GM23338 (cell line): Measurements from ENCODE around the gene PPP1R14B. TPM values are rescaled to one million over a fixed set of nuclear protein-coding genes. Genes with fewer than 3 reads are reported as not detected.

Experiments
- ATAC-seq: fragments of 200-7000 bp; cut with Tn5 transposase; 3 replicates; pipeline ENCODE4 v1.9.1; 2020
- DNase-seq: peaks from one replicate; pipeline ENCODE4 v3.0.0-alpha.2; 2015; ENCODE audit warnings: low spot score
- H2AFZ ChIP-seq: fragments of 200-600 bp; sonication (generic); 2 replicates; pipeline ENCODE4 v1.8.0; 2016; ENCODE audit warnings: antibody characterized with exemption, mild to moderate bottlenecking, moderate library complexity
- H3F3A ChIP-seq: fragments of 200-600 bp; sonication (generic); replicated peaks from 2 replicates; pipeline ENCODE4 v1.8.0; 2017; ENCODE audit warnings: antibody characterized with exemption, mixed run types, low read depth
- H3K27ac ChIP-seq: fragments of 200-600 bp; sonication (generic); 2 replicates; pipeline ENCODE4 v1.6.1; 2016; ENCODE audit warnings: low read depth
- H3K27me3 ChIP-seq: fragments of 200-600 bp; sonication (generic); 2 replicates; pipeline ENCODE4 v1.8.0; 2016; ENCODE audit warnings: mild to moderate bottlenecking, mixed run types, moderate library complexity; ENCODE audit not compliant: insufficient read depth
- H3K36me3 ChIP-seq: fragments of 200-600 bp; sonication (generic); 2 replicates; pipeline ENCODE4 v1.8.0; 2016; ENCODE audit warnings: mild to moderate bottlenecking; ENCODE audit not compliant: insufficient read depth
- H3K4me1 ChIP-seq: fragments of 200-600 bp; sonication (generic); 2 replicates; pipeline ENCODE4 v1.8.0; 2016; ENCODE audit warnings: mild to moderate bottlenecking, moderate library complexity; ENCODE audit not compliant: insufficient read depth
- H3K4me2 ChIP-seq: fragments of 200-600 bp; sonication (generic); 2 replicates; pipeline ENCODE4 v1.7.1; 2017; ENCODE audit warnings: mixed run types
- H3K4me3 ChIP-seq: fragments of 200-600 bp; sonication (generic); 2 replicates; pipeline ENCODE4 v1.6.1; 2016; ENCODE audit warnings: mixed run types
- H3K79me2 ChIP-seq: fragments of 200-600 bp; sonication (generic); replicated peaks from 2 replicates; pipeline ENCODE4 v1.8.0; 2017; ENCODE audit warnings: mild to moderate bottlenecking; ENCODE audit not compliant: insufficient read depth
- H3K9me2 ChIP-seq: fragments of 200-600 bp; sonication (generic); 2 replicates; pipeline ENCODE4 v1.8.0; 2017; ENCODE audit not compliant: insufficient read depth
- H4K20me1 ChIP-seq: fragments of 200-600 bp; sonication (generic); replicated peaks from 2 replicates; pipeline ENCODE4 v1.8.0; 2017; ENCODE audit warnings: mild to moderate bottlenecking; ENCODE audit not compliant: insufficient read depth
- H3K27ac Mint-ChIP-seq: 2 replicates; pipeline ENCODE4 v1.8.0; 2020; ENCODE audit warnings: inconsistent platforms, mild to moderate bottlenecking, moderate library complexity, mixed read lengths
- H3K27me3 Mint-ChIP-seq: 3 replicates; pipeline ENCODE4 v1.8.0; 2022; ENCODE audit warnings: low read depth, mild to moderate bottlenecking, moderate library complexity, mixed read lengths, inconsistent platforms; ENCODE audit not compliant: insufficient read depth, poor library complexity
- H3K36me3 Mint-ChIP-seq: 3 replicates; pipeline ENCODE4 v1.8.0; 2021; ENCODE audit warnings: low read depth, mild to moderate bottlenecking, inconsistent platforms, moderate library complexity, mixed read lengths
- H3K4me1 Mint-ChIP-seq: 3 replicates; pipeline ENCODE4 v1.8.0; 2020; ENCODE audit warnings: mild to moderate bottlenecking, inconsistent platforms, mixed read lengths
- H3K4me3 Mint-ChIP-seq: 3 replicates; pipeline ENCODE4 v1.8.0; 2021; ENCODE audit warnings: moderate library complexity, mild to moderate bottlenecking, inconsistent platforms, mixed read lengths
- H3K9me3 Mint-ChIP-seq: 3 replicates; pipeline ENCODE4 v1.8.0; 2020; ENCODE audit warnings: moderate library complexity, mild to moderate bottlenecking, inconsistent platforms, mixed read lengths
- CREB1 ChIP-seq: fragments of 250-450 bp; sonication (Bioruptor Pico); IDR thresholded peaks from 2 replicates; pipeline ENCODE4 v1.5.0; 2020; ENCODE audit warnings: low read depth, mild to moderate bottlenecking, moderate library complexity
- EZH2 ChIP-seq: fragments of 200-600 bp; sonication (generic); IDR thresholded peaks from one replicate; pipeline ENCODE4 v1.8.0; 2017; ENCODE audit warnings: antibody characterized with exemption, mild to moderate bottlenecking, low read depth; ENCODE audit not compliant: unreplicated experiment
- EZH2phosphoT487 ChIP-seq: fragments of 200-600 bp; sonication (generic); IDR thresholded peaks from one replicate; pipeline ENCODE4 v1.8.1; 2018; ENCODE audit warnings: antibody characterized with exemption; ENCODE audit not compliant: unreplicated experiment
- JUNB ChIP-seq: IDR thresholded peaks from one replicate; pipeline ENCODE4 v1.6.1; 2016; ENCODE audit warnings: antibody characterized with exemption; ENCODE audit not compliant: unreplicated experiment
- NANOG ChIP-seq: IDR thresholded peaks from 2 replicates; pipeline ENCODE4 v1.6.1; 2016; ENCODE audit warnings: antibody characterized with exemption, borderline replicate concordance
- POLR2AphosphoS5 ChIP-seq: IDR thresholded peaks from 2 replicates; pipeline ENCODE4 v1.6.1; 2016; ENCODE audit warnings: antibody characterized with exemption, low read depth
- STAT1 ChIP-seq: IDR thresholded peaks from one replicate; pipeline ENCODE4 v1.6.1; 2016; ENCODE audit warnings: antibody characterized with exemption; ENCODE audit not compliant: unreplicated experiment
- ZNF114 ChIP-seq: fragments of 250-450 bp; sonication (Bioruptor Pico); IDR thresholded peaks from 2 replicates; pipeline ENCODE4 v1.5.0; 2020; ENCODE audit warnings: mild to moderate bottlenecking, moderate library complexity
- ZNF331 ChIP-seq: fragments of 250-450 bp; sonication (Bioruptor Pico); IDR thresholded peaks from 2 replicates; pipeline ENCODE4 v1.5.0; 2020; ENCODE audit warnings: low read depth, mild to moderate bottlenecking, moderate library complexity
- polyA plus RNA-seq: library from polyadenylated mRNA; unstranded; fragments of >200 nt; fragmentation: Nextera tagmentation; extraction: Ambion mirVana; gene quantifications from 2 replicates; pipeline ENCODE4 v1.2.1, GENCODE V29; 2016
- total RNA-seq: library from RNA; depleted of rRNA; stranded (reverse); fragments of >200 nt; shearing (Covaris generic); gene quantifications from 2 replicates; pipeline ENCODE4 v1.2.3, GENCODE V29; 2014
- TF ChIP-seq, protein P1 (sequence below): IDR thresholded peaks from 2 replicates; pipeline ENCODE4 v1.6.1; 2016; ENCODE audit warnings: antibody characterized with exemption
- TF ChIP-seq, protein P2 (sequence below): IDR thresholded peaks from one replicate; pipeline ENCODE4 v1.6.1; 2018; ENCODE audit warnings: antibody characterized with exemption; ENCODE audit not compliant: unreplicated experiment
- TF ChIP-seq, protein P3 (sequence below): fragments of 250-450 bp; sonication (Bioruptor Pico); IDR thresholded peaks from 2 replicates; pipeline ENCODE4 v1.5.0; 2020; ENCODE audit warnings: mild to moderate bottlenecking, moderate library complexity
- TF ChIP-seq, protein P4 (sequence below), 2 experiments: fragments of 200-600 bp in 1 of 2; sonication (generic) in 1 of 2; conservative IDR thresholded peaks; 2 replicates each; pipeline versions ENCODE4 v1.5.1 to v1.6.1; 2016 to 2017; ENCODE audit warnings: antibody characterized with exemption in 2 of 2, low read depth in 2 of 2, mild to moderate bottlenecking in 2 of 2, moderate library complexity in 1 of 2

The PPP1R14B gene
- total and polyA plus RNA-seq, 2 experiments from 2014 or later = 250 to 315 TPM

DNA sequence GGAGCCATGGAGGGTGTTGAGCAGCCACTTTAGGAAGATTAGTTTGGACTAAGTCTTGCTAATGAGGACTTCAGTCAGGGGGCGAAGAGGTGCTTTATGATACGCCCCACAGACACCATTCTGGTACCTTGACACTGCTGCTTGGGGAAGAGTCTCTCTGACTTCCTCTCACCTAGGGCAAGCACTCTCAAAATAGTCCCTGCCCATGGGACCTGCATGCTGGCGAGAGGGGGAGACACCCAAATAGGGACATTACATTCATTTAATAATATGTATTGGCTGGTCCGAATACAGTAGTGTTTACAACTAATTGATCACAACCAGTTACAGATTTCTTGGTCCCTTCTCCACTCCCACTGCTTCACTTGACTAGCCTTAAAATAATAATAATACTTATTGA is 49.0 kb upstream of the PPP1R14B start:
- Histone ChIP-seq H3K27me3 (peaks cover 100% of the 10 kb centered on the region), H3K27ac (no peak overlapping the region), H3F3A (peaks cover 22% of the 10 kb centered on the region), H3K79me2 (no peaks in the 10 kb centered on the region), H4K20me1 (peaks cover 16% of the 10 kb centered on the region), H3K4me1 (peaks cover 7% of the 10 kb centered on the region; the same call in 1 of the 2 replicates), H3K36me3 (no peaks in the 10 kb centered on the region), H3K9me2 (no peaks in the 10 kb centered on the region), H2AFZ (no peak overlapping the region), H3K4me2 (no peak overlapping the region), H3K4me3 (no peak overlapping the region)
- Mint-ChIP-seq H3K4me3 (no peak overlapping the region), H3K4me1 (peaks cover 14% of the 10 kb centered on the region), H3K36me3 (no peaks in the 10 kb centered on the region; the same call in 2 of the 3 replicates), H3K27ac (no peak overlapping the region), H3K27me3 (peaks cover 93% of the 10 kb centered on the region), H3K9me3 (no peaks in the 10 kb centered on the region; the same call in 1 of the 3 replicates)
- ATAC-seq (no peak), DNase-seq (no peak)
- TF ChIP-seq EZH2 (no peak), NANOG (no peak), ZNF114 (CRISPR knock-in tag) (no peak), STAT1 (no peak), ZNF331 (CRISPR knock-in tag) (no peak), JUNB (no peak), POLR2AphosphoS5 (no peak), CREB1 (CRISPR knock-in tag) (no peak), EZH2phosphoT487 (no peak)
- TF ChIP-seq, protein P1, sequence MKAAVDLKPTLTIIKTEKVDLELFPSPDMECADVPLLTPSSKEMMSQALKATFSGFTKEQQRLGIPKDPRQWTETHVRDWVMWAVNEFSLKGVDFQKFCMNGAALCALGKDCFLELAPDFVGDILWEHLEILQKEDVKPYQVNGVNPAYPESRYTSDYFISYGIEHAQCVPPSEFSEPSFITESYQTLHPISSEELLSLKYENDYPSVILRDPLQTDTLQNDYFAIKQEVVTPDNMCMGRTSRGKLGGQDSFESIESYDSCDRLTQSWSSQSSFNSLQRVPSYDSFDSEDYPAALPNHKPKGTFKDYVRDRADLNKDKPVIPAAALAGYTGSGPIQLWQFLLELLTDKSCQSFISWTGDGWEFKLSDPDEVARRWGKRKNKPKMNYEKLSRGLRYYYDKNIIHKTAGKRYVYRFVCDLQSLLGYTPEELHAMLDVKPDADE = no peak
- TF ChIP-seq, protein P2, sequence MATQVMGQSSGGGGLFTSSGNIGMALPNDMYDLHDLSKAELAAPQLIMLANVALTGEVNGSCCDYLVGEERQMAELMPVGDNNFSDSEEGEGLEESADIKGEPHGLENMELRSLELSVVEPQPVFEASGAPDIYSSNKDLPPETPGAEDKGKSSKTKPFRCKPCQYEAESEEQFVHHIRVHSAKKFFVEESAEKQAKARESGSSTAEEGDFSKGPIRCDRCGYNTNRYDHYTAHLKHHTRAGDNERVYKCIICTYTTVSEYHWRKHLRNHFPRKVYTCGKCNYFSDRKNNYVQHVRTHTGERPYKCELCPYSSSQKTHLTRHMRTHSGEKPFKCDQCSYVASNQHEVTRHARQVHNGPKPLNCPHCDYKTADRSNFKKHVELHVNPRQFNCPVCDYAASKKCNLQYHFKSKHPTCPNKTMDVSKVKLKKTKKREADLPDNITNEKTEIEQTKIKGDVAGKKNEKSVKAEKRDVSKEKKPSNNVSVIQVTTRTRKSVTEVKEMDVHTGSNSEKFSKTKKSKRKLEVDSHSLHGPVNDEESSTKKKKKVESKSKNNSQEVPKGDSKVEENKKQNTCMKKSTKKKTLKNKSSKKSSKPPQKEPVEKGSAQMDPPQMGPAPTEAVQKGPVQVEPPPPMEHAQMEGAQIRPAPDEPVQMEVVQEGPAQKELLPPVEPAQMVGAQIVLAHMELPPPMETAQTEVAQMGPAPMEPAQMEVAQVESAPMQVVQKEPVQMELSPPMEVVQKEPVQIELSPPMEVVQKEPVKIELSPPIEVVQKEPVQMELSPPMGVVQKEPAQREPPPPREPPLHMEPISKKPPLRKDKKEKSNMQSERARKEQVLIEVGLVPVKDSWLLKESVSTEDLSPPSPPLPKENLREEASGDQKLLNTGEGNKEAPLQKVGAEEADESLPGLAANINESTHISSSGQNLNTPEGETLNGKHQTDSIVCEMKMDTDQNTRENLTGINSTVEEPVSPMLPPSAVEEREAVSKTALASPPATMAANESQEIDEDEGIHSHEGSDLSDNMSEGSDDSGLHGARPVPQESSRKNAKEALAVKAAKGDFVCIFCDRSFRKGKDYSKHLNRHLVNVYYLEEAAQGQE = no peak
- TF ChIP-seq, protein P3, sequence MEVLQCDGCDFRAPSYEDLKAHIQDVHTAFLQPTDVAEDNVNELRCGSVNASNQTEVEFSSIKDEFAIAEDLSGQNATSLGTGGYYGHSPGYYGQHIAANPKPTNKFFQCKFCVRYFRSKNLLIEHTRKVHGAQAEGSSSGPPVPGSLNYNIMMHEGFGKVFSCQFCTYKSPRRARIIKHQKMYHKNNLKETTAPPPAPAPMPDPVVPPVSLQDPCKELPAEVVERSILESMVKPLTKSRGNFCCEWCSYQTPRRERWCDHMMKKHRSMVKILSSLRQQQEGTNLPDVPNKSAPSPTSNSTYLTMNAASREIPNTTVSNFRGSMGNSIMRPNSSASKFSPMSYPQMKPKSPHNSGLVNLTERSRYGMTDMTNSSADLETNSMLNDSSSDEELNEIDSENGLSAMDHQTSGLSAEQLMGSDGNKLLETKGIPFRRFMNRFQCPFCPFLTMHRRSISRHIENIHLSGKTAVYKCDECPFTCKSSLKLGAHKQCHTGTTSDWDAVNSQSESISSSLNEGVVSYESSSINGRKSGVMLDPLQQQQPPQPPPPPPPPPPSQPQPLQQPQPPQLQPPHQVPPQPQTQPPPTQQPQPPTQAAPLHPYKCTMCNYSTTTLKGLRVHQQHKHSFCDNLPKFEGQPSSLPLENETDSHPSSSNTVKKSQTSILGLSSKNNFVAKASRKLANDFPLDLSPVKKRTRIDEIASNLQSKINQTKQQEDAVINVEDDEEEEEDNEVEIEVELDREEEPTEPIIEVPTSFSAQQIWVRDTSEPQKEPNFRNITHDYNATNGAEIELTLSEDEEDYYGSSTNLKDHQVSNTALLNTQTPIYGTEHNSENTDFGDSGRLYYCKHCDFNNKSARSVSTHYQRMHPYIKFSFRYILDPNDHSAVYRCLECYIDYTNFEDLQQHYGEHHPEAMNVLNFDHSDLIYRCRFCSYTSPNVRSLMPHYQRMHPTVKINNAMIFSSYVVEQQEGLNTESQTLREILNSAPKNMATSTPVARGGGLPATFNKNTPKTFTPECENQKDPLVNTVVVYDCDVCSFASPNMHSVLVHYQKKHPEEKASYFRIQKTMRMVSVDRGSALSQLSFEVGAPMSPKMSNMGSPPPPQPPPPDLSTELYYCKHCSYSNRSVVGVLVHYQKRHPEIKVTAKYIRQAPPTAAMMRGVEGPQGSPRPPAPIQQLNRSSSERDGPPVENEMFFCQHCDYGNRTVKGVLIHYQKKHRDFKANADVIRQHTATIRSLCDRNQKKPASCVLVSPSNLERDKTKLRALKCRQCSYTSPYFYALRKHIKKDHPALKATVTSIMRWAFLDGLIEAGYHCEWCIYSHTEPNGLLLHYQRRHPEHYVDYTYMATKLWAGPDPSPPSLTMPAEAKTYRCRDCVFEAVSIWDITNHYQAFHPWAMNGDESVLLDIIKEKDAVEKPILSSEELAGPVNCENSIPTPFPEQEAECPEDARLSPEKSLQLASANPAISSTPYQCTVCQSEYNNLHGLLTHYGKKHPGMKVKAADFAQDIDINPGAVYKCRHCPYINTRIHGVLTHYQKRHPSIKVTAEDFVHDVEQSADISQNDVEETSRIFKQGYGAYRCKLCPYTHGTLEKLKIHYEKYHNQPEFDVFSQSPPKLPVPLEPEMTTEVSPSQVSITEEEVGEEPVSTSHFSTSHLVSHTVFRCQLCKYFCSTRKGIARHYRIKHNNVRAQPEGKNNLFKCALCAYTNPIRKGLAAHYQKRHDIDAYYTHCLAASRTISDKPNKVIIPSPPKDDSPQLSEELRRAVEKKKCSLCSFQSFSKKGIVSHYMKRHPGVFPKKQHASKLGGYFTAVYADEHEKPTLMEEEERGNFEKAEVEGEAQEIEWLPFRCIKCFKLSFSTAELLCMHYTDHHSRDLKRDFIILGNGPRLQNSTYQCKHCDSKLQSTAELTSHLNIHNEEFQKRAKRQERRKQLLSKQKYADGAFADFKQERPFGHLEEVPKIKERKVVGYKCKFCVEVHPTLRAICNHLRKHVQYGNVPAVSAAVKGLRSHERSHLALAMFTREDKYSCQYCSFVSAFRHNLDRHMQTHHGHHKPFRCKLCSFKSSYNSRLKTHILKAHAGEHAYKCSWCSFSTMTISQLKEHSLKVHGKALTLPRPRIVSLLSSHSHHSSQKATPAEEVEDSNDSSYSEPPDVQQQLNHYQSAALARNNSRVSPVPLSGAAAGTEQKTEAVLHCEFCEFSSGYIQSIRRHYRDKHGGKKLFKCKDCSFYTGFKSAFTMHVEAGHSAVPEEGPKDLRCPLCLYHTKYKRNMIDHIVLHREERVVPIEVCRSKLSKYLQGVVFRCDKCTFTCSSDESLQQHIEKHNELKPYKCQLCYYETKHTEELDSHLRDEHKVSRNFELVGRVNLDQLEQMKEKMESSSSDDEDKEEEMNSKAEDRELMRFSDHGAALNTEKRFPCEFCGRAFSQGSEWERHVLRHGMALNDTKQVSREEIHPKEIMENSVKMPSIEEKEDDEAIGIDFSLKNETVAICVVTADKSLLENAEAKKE (CRISPR knock-in tag) = no peak
- TF ChIP-seq, protein P4, sequence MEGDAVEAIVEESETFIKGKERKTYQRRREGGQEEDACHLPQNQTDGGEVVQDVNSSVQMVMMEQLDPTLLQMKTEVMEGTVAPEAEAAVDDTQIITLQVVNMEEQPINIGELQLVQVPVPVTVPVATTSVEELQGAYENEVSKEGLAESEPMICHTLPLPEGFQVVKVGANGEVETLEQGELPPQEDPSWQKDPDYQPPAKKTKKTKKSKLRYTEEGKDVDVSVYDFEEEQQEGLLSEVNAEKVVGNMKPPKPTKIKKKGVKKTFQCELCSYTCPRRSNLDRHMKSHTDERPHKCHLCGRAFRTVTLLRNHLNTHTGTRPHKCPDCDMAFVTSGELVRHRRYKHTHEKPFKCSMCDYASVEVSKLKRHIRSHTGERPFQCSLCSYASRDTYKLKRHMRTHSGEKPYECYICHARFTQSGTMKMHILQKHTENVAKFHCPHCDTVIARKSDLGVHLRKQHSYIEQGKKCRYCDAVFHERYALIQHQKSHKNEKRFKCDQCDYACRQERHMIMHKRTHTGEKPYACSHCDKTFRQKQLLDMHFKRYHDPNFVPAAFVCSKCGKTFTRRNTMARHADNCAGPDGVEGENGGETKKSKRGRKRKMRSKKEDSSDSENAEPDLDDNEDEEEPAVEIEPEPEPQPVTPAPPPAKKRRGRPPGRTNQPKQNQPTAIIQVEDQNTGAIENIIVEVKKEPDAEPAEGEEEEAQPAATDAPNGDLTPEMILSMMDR (conservative IDR thresholded peaks at IDR 0.05; ENCODE audit: low read depth in 2 of 2) = no peak
